HL-60 (cell line): ENCODE measurements around the gene ARHGAP26.

ENCODE experiments used
- TF ChIP-seq, protein P1 (sequence below): IDR thresholded peaks from one replicate; pipeline ENCODE4 v1.5.1; 2011; ENCODE audit warnings: low read length, control low read depth, inconsistent platforms; ENCODE audit not compliant: insufficient read depth
- TF ChIP-seq, protein P2 (sequence below): IDR thresholded peaks from 2 replicates; pipeline ENCODE4 v1.6.1; 2012; ENCODE audit warnings: low read depth; ENCODE audit not compliant: insufficient replicate concordance

DNA sequence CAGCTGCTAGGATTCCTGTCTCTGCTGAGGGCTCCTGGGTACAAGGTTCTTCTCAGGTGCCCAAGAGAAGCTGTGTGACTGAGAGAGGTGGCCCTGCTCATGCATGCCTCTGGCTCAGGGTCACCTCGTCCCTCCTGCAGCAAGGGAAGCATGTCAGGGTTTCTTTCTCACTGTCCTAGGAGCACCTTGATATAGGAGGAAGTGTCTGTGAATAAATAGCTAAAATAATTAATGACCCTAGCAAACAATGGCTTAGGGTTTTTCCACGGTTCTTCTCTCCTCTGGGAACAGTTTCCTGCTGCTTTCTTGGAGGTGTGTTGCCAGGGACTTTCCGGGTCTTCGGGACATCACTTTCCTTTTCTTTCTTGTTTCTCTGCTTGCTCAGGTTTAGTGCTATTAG lies 87.2 kb downstream of the ARHGAP26 start:
- TF ChIP-seq, protein P1, sequence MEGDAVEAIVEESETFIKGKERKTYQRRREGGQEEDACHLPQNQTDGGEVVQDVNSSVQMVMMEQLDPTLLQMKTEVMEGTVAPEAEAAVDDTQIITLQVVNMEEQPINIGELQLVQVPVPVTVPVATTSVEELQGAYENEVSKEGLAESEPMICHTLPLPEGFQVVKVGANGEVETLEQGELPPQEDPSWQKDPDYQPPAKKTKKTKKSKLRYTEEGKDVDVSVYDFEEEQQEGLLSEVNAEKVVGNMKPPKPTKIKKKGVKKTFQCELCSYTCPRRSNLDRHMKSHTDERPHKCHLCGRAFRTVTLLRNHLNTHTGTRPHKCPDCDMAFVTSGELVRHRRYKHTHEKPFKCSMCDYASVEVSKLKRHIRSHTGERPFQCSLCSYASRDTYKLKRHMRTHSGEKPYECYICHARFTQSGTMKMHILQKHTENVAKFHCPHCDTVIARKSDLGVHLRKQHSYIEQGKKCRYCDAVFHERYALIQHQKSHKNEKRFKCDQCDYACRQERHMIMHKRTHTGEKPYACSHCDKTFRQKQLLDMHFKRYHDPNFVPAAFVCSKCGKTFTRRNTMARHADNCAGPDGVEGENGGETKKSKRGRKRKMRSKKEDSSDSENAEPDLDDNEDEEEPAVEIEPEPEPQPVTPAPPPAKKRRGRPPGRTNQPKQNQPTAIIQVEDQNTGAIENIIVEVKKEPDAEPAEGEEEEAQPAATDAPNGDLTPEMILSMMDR, result no peak
- TF ChIP-seq, protein P2, sequence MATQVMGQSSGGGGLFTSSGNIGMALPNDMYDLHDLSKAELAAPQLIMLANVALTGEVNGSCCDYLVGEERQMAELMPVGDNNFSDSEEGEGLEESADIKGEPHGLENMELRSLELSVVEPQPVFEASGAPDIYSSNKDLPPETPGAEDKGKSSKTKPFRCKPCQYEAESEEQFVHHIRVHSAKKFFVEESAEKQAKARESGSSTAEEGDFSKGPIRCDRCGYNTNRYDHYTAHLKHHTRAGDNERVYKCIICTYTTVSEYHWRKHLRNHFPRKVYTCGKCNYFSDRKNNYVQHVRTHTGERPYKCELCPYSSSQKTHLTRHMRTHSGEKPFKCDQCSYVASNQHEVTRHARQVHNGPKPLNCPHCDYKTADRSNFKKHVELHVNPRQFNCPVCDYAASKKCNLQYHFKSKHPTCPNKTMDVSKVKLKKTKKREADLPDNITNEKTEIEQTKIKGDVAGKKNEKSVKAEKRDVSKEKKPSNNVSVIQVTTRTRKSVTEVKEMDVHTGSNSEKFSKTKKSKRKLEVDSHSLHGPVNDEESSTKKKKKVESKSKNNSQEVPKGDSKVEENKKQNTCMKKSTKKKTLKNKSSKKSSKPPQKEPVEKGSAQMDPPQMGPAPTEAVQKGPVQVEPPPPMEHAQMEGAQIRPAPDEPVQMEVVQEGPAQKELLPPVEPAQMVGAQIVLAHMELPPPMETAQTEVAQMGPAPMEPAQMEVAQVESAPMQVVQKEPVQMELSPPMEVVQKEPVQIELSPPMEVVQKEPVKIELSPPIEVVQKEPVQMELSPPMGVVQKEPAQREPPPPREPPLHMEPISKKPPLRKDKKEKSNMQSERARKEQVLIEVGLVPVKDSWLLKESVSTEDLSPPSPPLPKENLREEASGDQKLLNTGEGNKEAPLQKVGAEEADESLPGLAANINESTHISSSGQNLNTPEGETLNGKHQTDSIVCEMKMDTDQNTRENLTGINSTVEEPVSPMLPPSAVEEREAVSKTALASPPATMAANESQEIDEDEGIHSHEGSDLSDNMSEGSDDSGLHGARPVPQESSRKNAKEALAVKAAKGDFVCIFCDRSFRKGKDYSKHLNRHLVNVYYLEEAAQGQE, result no peak
